SK-N-SH treated with all-trans-retinoic acid at 6 μM for 48 hours (cell line): ENCODE results near the gene PTPN11.

Experiments used
- ATAC-seq: fragments of 200-7000 bp; cut with Tn5 transposase; 3 replicates; pipeline ENCODE4 v1.9.1; 2020; ENCODE audit warnings: mild to moderate bottlenecking, moderate library complexity
- ARNTL ChIP-seq: fragments of 450-650 bp; formaldehyde crosslinking; IDR thresholded peaks from 2 replicates; pipeline ENCODE4 v1.5.0; 2020; ENCODE audit warnings: low read depth, mild to moderate bottlenecking, moderate library complexity, borderline replicate concordance
- BACH2 ChIP-seq: fragments of 250-450 bp; sonication (Bioruptor Pico); IDR thresholded peaks from 2 replicates; pipeline ENCODE4 v1.9.0; 2021; ENCODE audit warnings: mild to moderate bottlenecking, borderline replicate concordance
- CREB5 ChIP-seq: fragments of 250-450 bp; sonication (Bioruptor Pico); IDR thresholded peaks from 2 replicates; pipeline ENCODE4 v1.5.1; 2020; ENCODE audit warnings: low read depth, mild to moderate bottlenecking, moderate library complexity
- CSDC2 ChIP-seq: fragments of 250-450 bp; sonication (Bioruptor Pico); IDR thresholded peaks from 2 replicates; pipeline ENCODE4 v1.5.0; 2020; ENCODE audit warnings: mild to moderate bottlenecking, moderate library complexity
- CSRNP3 ChIP-seq: fragments of 250-450 bp; sonication (Bioruptor Pico); IDR thresholded peaks from 2 replicates; pipeline ENCODE4 v1.5.1; 2021; ENCODE audit warnings: mild to moderate bottlenecking, moderate library complexity
- ESRRG ChIP-seq: fragments of 250-450 bp; sonication (Bioruptor Pico); IDR thresholded peaks from 2 replicates; pipeline ENCODE4 v1.6.1; 2021; ENCODE audit warnings: mild to moderate bottlenecking
- GLIS3 ChIP-seq: fragments of 250-450 bp; sonication (Bioruptor Pico); IDR thresholded peaks from 2 replicates; pipeline ENCODE4 v1.5.0; 2020; ENCODE audit warnings: mild to moderate bottlenecking, moderate library complexity
- ISL1 ChIP-seq: fragments of 250-450 bp; sonication (Bioruptor Pico); IDR thresholded peaks from 2 replicates; pipeline ENCODE4 v2.1.2; 2022; ENCODE audit warnings: mild to moderate bottlenecking, moderate library complexity
- OSR1 ChIP-seq: fragments of 250-450 bp; sonication (Bioruptor Pico); IDR thresholded peaks from 2 replicates; pipeline ENCODE4 v1.8.0; 2022; ENCODE audit warnings: moderate library complexity, mild to moderate bottlenecking, inconsistent platforms
- PATZ1 ChIP-seq: fragments of 250-450 bp; sonication (Bioruptor Pico); IDR thresholded peaks from 2 replicates; pipeline ENCODE4 v1.8.0; 2020; ENCODE audit warnings: mild to moderate bottlenecking, moderate library complexity, borderline replicate concordance
- POU6F1 ChIP-seq: fragments of 250-450 bp; sonication (Bioruptor Pico); IDR thresholded peaks from 2 replicates; pipeline ENCODE4 v1.8.0; 2021; ENCODE audit warnings: low read depth, mild to moderate bottlenecking, moderate library complexity, borderline replicate concordance
- PPARA ChIP-seq: fragments of 250-450 bp; sonication (Bioruptor Pico); IDR thresholded peaks from 2 replicates; pipeline ENCODE4 v1.5.0; 2020; ENCODE audit warnings: mild to moderate bottlenecking, borderline replicate concordance
- RARB ChIP-seq: fragments of 250-450 bp; sonication (Bioruptor Pico); IDR thresholded peaks from 2 replicates; pipeline ENCODE4 v1.8.0; 2021; ENCODE audit warnings: mild to moderate bottlenecking, moderate library complexity
- SNAI2 ChIP-seq: fragments of 250-450 bp; sonication (Bioruptor Pico); IDR thresholded peaks from 2 replicates; pipeline ENCODE4 v1.5.0; 2020; ENCODE audit warnings: mild to moderate bottlenecking, moderate library complexity
- TCF4 ChIP-seq: fragments of 250-450 bp; sonication (Bioruptor Pico); IDR thresholded peaks from 2 replicates; pipeline ENCODE4 v1.8.0; 2021; ENCODE audit warnings: mild to moderate bottlenecking, moderate library complexity, borderline replicate concordance
- TOX ChIP-seq: fragments of 250-450 bp; sonication (Bioruptor Pico); IDR thresholded peaks from 2 replicates; pipeline ENCODE4 v1.8.0; 2021; ENCODE audit warnings: mild to moderate bottlenecking, moderate library complexity, borderline replicate concordance
- TSHZ2 ChIP-seq: fragments of 250-450 bp; sonication (Bioruptor Pico); IDR thresholded peaks from 2 replicates; pipeline ENCODE4 v1.5.0; 2020; ENCODE audit warnings: mild to moderate bottlenecking, moderate library complexity
- ZC3H10 ChIP-seq: fragments of 250-450 bp; sonication (Bioruptor Pico); IDR thresholded peaks from 2 replicates; pipeline ENCODE4 v1.5.1; 2021; ENCODE audit warnings: mild to moderate bottlenecking, moderate library complexity
- ZFP3 ChIP-seq: fragments of 250-450 bp; sonication (Bioruptor Pico); IDR thresholded peaks from 2 replicates; pipeline ENCODE4 v1.5.0; 2020; ENCODE audit warnings: mild to moderate bottlenecking, moderate library complexity
- ZFP30 ChIP-seq: fragments of 450-650 bp; formaldehyde crosslinking; IDR thresholded peaks from 2 replicates; pipeline ENCODE4 v1.5.0; 2022; ENCODE audit warnings: mild to moderate bottlenecking, moderate library complexity
- ZNF565 ChIP-seq: fragments of 450-650 bp; formaldehyde crosslinking; conservative IDR thresholded peaks from 2 replicates; pipeline ENCODE4 v1.5.0; 2020; ENCODE audit warnings: low read depth, mild to moderate bottlenecking, moderate library complexity
- ZNF70 ChIP-seq: fragments of 450-650 bp; formaldehyde crosslinking; IDR thresholded peaks from 2 replicates; pipeline ENCODE4 v1.5.0; 2020; ENCODE audit warnings: mild to moderate bottlenecking, moderate library complexity
- ZNF8 ChIP-seq: fragments of 450-650 bp; formaldehyde crosslinking; IDR thresholded peaks from 2 replicates; pipeline ENCODE4 v1.5.0; 2020; ENCODE audit warnings: mild to moderate bottlenecking, moderate library complexity

The PTPN11 gene

DNA sequence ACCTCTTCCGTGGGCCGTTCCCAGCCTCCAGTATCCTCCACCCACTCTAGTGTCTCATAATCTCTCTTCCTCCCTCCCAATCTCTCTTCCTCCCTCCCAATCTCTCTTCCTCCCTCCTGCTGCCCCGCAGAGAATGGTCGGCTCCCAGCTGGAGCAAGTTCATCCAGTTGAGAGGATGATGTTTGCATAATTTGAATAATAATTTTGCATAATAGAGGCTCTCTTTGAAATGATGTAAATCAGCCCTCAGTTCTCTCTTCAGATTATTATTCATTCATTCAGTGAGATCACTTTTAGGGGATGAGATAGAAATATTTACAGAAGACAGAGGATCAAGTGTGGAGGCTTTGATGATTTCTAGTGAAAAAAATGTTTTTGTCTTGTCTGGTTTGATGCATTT is 125.0 kb downstream of the PTPN11 start:
- no peak for ATAC-seq

GRCh38 chr12:112546339-112546738 is 127.6 kb downstream of the PTPN11 start:
- ATAC-seq = no peak

More for the DNA sequence above, 125.0 kb downstream of the PTPN11 start:
- no peak for TF ChIP-seq ZNF8 (CRISPR knock-in tag)
- no peak for TF ChIP-seq ZNF70
- no peak for TF ChIP-seq RARB (CRISPR knock-in tag)
- no peak for TF ChIP-seq CSDC2 (CRISPR knock-in tag)
- TF ChIP-seq TCF4 = no peak
- no peak for TF ChIP-seq BACH2 (CRISPR knock-in tag)
- TF ChIP-seq ZFP30 = no peak
- no peak for TF ChIP-seq ISL1
- TF ChIP-seq ARNTL (CRISPR knock-in tag) = no peak
- no peak for TF ChIP-seq SNAI2 (CRISPR knock-in tag)
- TF ChIP-seq GLIS3 = no peak
- TF ChIP-seq ZNF565 = no peak
- no peak for TF ChIP-seq POU6F1 (CRISPR knock-in tag)
- TF ChIP-seq CREB5 (CRISPR knock-in tag) = no peak
- no peak for TF ChIP-seq PPARA (CRISPR knock-in tag)
- TF ChIP-seq ZC3H10 = no peak
- TF ChIP-seq ZFP3 (CRISPR knock-in tag) = no peak
- no peak for TF ChIP-seq TOX
- no peak for TF ChIP-seq ESRRG (CRISPR knock-in tag)

GRCh38 chr12:112546996-112547395 is 128.2 kb downstream of the PTPN11 start:
- ATAC-seq = no peak; the same call in 2 of the 3 replicates
- TF ChIP-seq ZNF70 (no peak), BACH2 (CRISPR knock-in tag) (no peak)

More at GRCh38 chr12:112546339-112546738, 127.6 kb downstream of the PTPN11 start:
- TF ChIP-seq ZNF8 (CRISPR knock-in tag) = no peak

GRCh38 chr12:112549031-112549430 is 130.3 kb downstream of the PTPN11 start:
- no peak for ATAC-seq
- TF ChIP-seq BACH2 (CRISPR knock-in tag) (no peak), GLIS3 (no peak), TOX (no peak), RARB (CRISPR knock-in tag) (no peak), TCF4 (no peak), ZNF8 (CRISPR knock-in tag) (no peak), ZC3H10 (no peak), ZNF70 (no peak), TSHZ2 (CRISPR knock-in tag) (no peak), ESRRG (CRISPR knock-in tag) (no peak), CSRNP3 (CRISPR knock-in tag) (no peak), OSR1 (no peak), ZFP3 (CRISPR knock-in tag) (no peak)

DNA sequence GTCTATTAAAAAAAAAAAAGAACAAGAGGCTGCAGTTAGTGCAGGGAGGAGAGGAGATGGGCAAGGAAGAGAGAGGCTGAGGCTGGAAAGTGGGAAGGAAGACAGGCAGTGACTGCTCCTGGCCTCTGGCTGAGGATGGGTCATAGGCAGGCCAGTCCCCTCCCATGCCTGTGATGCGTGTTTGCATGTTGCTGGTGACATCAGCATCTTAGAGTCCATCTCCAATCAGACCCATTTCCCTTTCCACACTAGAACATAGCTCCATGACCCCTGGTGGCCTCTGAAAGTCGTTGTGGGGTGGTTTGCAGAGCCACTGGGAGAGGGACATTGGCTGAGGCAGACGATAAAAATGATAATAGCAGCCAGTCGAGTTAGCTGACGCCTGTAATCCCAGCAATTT is 132.9 kb downstream of the PTPN11 start:
- ATAC-seq = no peak
- TF ChIP-seq PPARA (CRISPR knock-in tag) (no peak), PATZ1 (CRISPR knock-in tag) (no peak), OSR1 (no peak), ZNF565 (no peak), ARNTL (CRISPR knock-in tag) (no peak), ZNF70 (no peak), CSDC2 (CRISPR knock-in tag) (no peak), SNAI2 (CRISPR knock-in tag) (no peak), TSHZ2 (CRISPR knock-in tag) (no peak), ZFP30 (no peak), ZNF8 (CRISPR knock-in tag) (no peak), TCF4 (no peak), RARB (CRISPR knock-in tag) (no peak), ZFP3 (CRISPR knock-in tag) (no peak)
